Osteoblast (primary cell): ENCODE data around the gene FECH. TPM values are rescaled to one million over a fixed set of nuclear protein-coding genes. Genes with fewer than 3 reads are reported as not detected.

Experiments used
- DNase-seq: peaks from one replicate; pipeline ENCODE4 v3.0.0; 2011; ENCODE audit warnings: low spot score, mixed read lengths; ENCODE audit not compliant: insufficient read length; ENCODE audit errors: missing footprints
- H2AFZ ChIP-seq: 2 replicates; pipeline ENCODE4 v1.6.0; 2011; ENCODE audit warnings: mild to moderate bottlenecking, low read length
- H3K27ac ChIP-seq: 2 replicates; pipeline ENCODE4 v1.5.1; 2011; ENCODE audit warnings: mild to moderate bottlenecking, low read depth, low read length, moderate library complexity
- H3K27me3 ChIP-seq: 2 replicates; pipeline ENCODE4 v1.6.0; 2012; ENCODE audit warnings: mild to moderate bottlenecking, control low read depth, inconsistent platforms, low read length, moderate library complexity; ENCODE audit not compliant: insufficient read depth
- H3K36me3 ChIP-seq: 2 replicates; pipeline ENCODE4 v1.5.1; 2011; ENCODE audit warnings: mild to moderate bottlenecking, low read length, control low read depth, moderate library complexity; ENCODE audit not compliant: insufficient read depth
- H3K4me1 ChIP-seq: 2 replicates; pipeline ENCODE4 v1.5.1; 2011; ENCODE audit warnings: mild to moderate bottlenecking, low read length, control low read depth, moderate library complexity; ENCODE audit not compliant: insufficient read depth
- H3K4me2 ChIP-seq: 2 replicates; pipeline ENCODE4 v1.6.0; 2011; ENCODE audit warnings: mild to moderate bottlenecking, low read length; ENCODE audit not compliant: insufficient read depth
- H3K4me3 ChIP-seq: fragments of 200-600 bp; sonication (generic); 3 replicates; pipeline ENCODE4 v1.5.1; 2012; ENCODE audit warnings: mild to moderate bottlenecking, low read length, inconsistent platforms; ENCODE audit not compliant: insufficient read depth
- H3K79me2 ChIP-seq: 2 replicates; pipeline ENCODE4 v1.6.0; 2012; ENCODE audit warnings: mild to moderate bottlenecking, low read length, control low read depth, inconsistent platforms; ENCODE audit not compliant: insufficient read depth
- H3K9me3 ChIP-seq: 2 replicates; pipeline ENCODE4 v1.5.1; 2011; ENCODE audit warnings: low read depth, low read length, control low read depth
- H4K20me1 ChIP-seq: 2 replicates; pipeline ENCODE4 v1.6.0; 2012; ENCODE audit warnings: mild to moderate bottlenecking, low read length, control low read depth; ENCODE audit not compliant: insufficient read depth
- CTCF ChIP-seq: IDR thresholded peaks from 2 replicates; pipeline ENCODE4 v1.5.1; 2011; ENCODE audit warnings: mild to moderate bottlenecking, low read depth, low read length, moderate library complexity; ENCODE audit errors: extremely low read depth
- total RNA-seq: library from RNA; depleted of rRNA; stranded (reverse); fragments of >200 nt; gene quantifications from 2 replicates; pipeline ENCODE4 v1.2.3, GENCODE V29; 2012

Gene FECH
- total RNA-seq, 1 donor: 32.2 TPM

- H3K27ac ChIP-seq: no peak overlapping the region
- H3K4me2 ChIP-seq: no peak overlapping the region
- no peaks in the 10 kb centered on the region for H3K79me2 ChIP-seq
- H3K36me3 ChIP-seq: no peaks in the 10 kb centered on the region
- H3K4me1 ChIP-seq: no peaks in the 10 kb centered on the region
- no peaks in the 10 kb centered on the region for H4K20me1 ChIP-seq
- no peak for DNase-seq
- H2AFZ ChIP-seq: no peak overlapping the region
- TF ChIP-seq CTCF: no peak
- no peak overlapping the region for H3K4me3 ChIP-seq
- peaks cover 2% of the 10 kb centered on the region for H3K27me3 ChIP-seq
- no peaks in the 10 kb centered on the region for H3K9me3 ChIP-seq
These were observed 87.7 kb downstream of the FECH start for GRCh38 chr18:57498682-57499256.

Other genes with a start within 250 kb of the FECH start
- gene ST8SIA3, start 234.1 kb downstream of the FECH start, total RNA-seq: not detected in 2 replicates
- gene ONECUT2, start 151.3 kb downstream of the FECH start, total RNA-seq: under 0.01 TPM in 1 of 2 replicates, not detected in the other
- 190 and 222 TPM in 2 replicates for gene NARS1, start 35.1 kb upstream of the FECH start, total RNA-seq
- 41.5 and 46.7 TPM in 2 replicates for gene ATP8B1, start 216.6 kb upstream of the FECH start, total RNA-seq